IPS-18a (cell line): Measurements from ENCODE around the gene MINDY3.
"Not testable (repeated sequence)": the region's sequence is repeated elsewhere in the genome, so short reads cannot be mapped to it uniquely, and the experiment has no call there.

Experiments
- H3K27ac ChIP-seq: one replicate; pipeline ENCODE4 v1.5.1; 2013; ENCODE audit warnings: low read length
- H3K27me3 ChIP-seq: one replicate; pipeline ENCODE4 v1.6.1; 2013; ENCODE audit warnings: mild to moderate bottlenecking, low read length; ENCODE audit not compliant: control insufficient read depth, insufficient read depth
- H3K36me3 ChIP-seq: one replicate; pipeline ENCODE4 v1.6.1; 2013; ENCODE audit warnings: low read depth, low read length; ENCODE audit not compliant: control insufficient read depth
- H3K4me1 ChIP-seq: one replicate; pipeline ENCODE4 v1.6.1; 2013; ENCODE audit warnings: low read depth, low read length; ENCODE audit not compliant: control insufficient read depth
- H3K4me3 ChIP-seq: one replicate; pipeline ENCODE4 v1.5.1; 2013; ENCODE audit warnings: low read length
- H3K9ac ChIP-seq: one replicate; pipeline ENCODE4 v1.6.1; 2013; ENCODE audit warnings: mild to moderate bottlenecking, low read length, moderate library complexity
- H3K9me3 ChIP-seq: one replicate; pipeline ENCODE4 v1.6.1; 2013; ENCODE audit warnings: low read depth, low read length; ENCODE audit not compliant: control insufficient read depth

Gene MINDY3

GRCh38 chr10:15761224-15761623 lies 99.1 kb downstream of the MINDY3 start:
- not testable (repeated sequence) for H3K4me3 ChIP-seq, H3K9ac ChIP-seq, H3K27me3 ChIP-seq, H3K27ac ChIP-seq, H3K4me1 ChIP-seq, H3K36me3 ChIP-seq, H3K9me3 ChIP-seq

GRCh38 chr10:15760681-15761080 lies 99.6 kb downstream of the MINDY3 start:
- no peak overlapping the region for H3K4me3 ChIP-seq
- H3K27ac ChIP-seq, result no peak overlapping the region
- no peaks in the 10 kb centered on the region for H3K4me1 ChIP-seq
- no peaks in the 10 kb centered on the region for H3K9me3 ChIP-seq
- no peaks in the 10 kb centered on the region for H3K27me3 ChIP-seq
- no peaks in the 10 kb centered on the region for H3K36me3 ChIP-seq
- no peak overlapping the region for H3K9ac ChIP-seq

- H3K27me3 ChIP-seq, result no peaks in the 10 kb centered on the region
- no peak overlapping the region for H3K4me3 ChIP-seq
- H3K9ac ChIP-seq, result no peak overlapping the region
Measured at GRCh38 chr10:15759265-15759664, 101.0 kb downstream of the MINDY3 start.

GRCh38 chr10:15758618-15759017 lies 101.7 kb downstream of the MINDY3 start:
- Histone ChIP-seq H3K9me3 (no peaks in the 10 kb centered on the region), H3K27me3 (no peaks in the 10 kb centered on the region), H3K36me3 (no peaks in the 10 kb centered on the region), H3K4me1 (no peaks in the 10 kb centered on the region), H3K27ac (no peak overlapping the region), H3K4me3 (no peak overlapping the region), H3K9ac (no peak overlapping the region)

More at GRCh38 chr10:15759265-15759664, 101.0 kb downstream of the MINDY3 start:
- Histone ChIP-seq H3K4me1 (no peaks in the 10 kb centered on the region), H3K9me3 (no peaks in the 10 kb centered on the region), H3K36me3 (no peaks in the 10 kb centered on the region), H3K27ac (no peak overlapping the region)

- no peaks in the 10 kb centered on the region for H3K27me3 ChIP-seq
- H3K9ac ChIP-seq, result no peak overlapping the region
- no peak overlapping the region for H3K27ac ChIP-seq
- no peak overlapping the region for H3K4me3 ChIP-seq
- H3K9me3 ChIP-seq, result no peaks in the 10 kb centered on the region
- no peaks in the 10 kb centered on the region for H3K36me3 ChIP-seq
- no peaks in the 10 kb centered on the region for H3K4me1 ChIP-seq
Measured at GRCh38 chr10:15754937-15755336, 105.4 kb downstream of the MINDY3 start.

- Histone ChIP-seq H3K27ac (no peak overlapping the region), H3K27me3 (no peaks in the 10 kb centered on the region), H3K4me3 (no peak overlapping the region), H3K36me3 (no peaks in the 10 kb centered on the region), H3K4me1 (no peaks in the 10 kb centered on the region), H3K9ac (no peak overlapping the region), H3K9me3 (no peaks in the 10 kb centered on the region)
Measured at GRCh38 chr10:15751046-15751445, 109.3 kb downstream of the MINDY3 start.

GRCh38 chr10:15748126-15748525 lies 112.2 kb downstream of the MINDY3 start:
- H3K4me1 ChIP-seq, result no peaks in the 10 kb centered on the region
- H3K36me3 ChIP-seq, result no peaks in the 10 kb centered on the region
- no peaks in the 10 kb centered on the region for H3K9me3 ChIP-seq
- no peak overlapping the region for H3K27ac ChIP-seq
- H3K27me3 ChIP-seq, result no peaks in the 10 kb centered on the region
- H3K4me3 ChIP-seq, result no peak overlapping the region
- no peak overlapping the region for H3K9ac ChIP-seq

GRCh38 chr10:15747632-15748031 lies 112.7 kb downstream of the MINDY3 start:
- Histone ChIP-seq H3K4me1 (no peaks in the 10 kb centered on the region), H3K9me3 (no peaks in the 10 kb centered on the region), H3K36me3 (no peaks in the 10 kb centered on the region), H3K27me3 (no peaks in the 10 kb centered on the region), H3K27ac (no peak overlapping the region), H3K9ac (no peak overlapping the region), H3K4me3 (no peak overlapping the region)

- no peak overlapping the region for H3K4me3 ChIP-seq
- H3K27ac ChIP-seq, result no peak overlapping the region
- no peaks in the 10 kb centered on the region for H3K36me3 ChIP-seq
- H3K27me3 ChIP-seq, result no peaks in the 10 kb centered on the region
- H3K9me3 ChIP-seq, result no peaks in the 10 kb centered on the region
- no peaks in the 10 kb centered on the region for H3K4me1 ChIP-seq
- no peak overlapping the region for H3K9ac ChIP-seq
Measured at GRCh38 chr10:15745751-15746150, 114.6 kb downstream of the MINDY3 start.

- Histone ChIP-seq H3K9ac (no peak overlapping the region), H3K27ac (no peak overlapping the region), H3K27me3 (no peaks in the 10 kb centered on the region), H3K36me3 (no peaks in the 10 kb centered on the region), H3K4me3 (no peak overlapping the region), H3K9me3 (no peaks in the 10 kb centered on the region), H3K4me1 (no peaks in the 10 kb centered on the region)
Measured at GRCh38 chr10:15744217-15744865, 116.0 kb downstream of the MINDY3 start.

- Histone ChIP-seq H3K9me3 (no peaks in the 10 kb centered on the region), H3K36me3 (no peaks in the 10 kb centered on the region), H3K9ac (no peak overlapping the region), H3K27ac (no peak overlapping the region), H3K4me3 (no peak overlapping the region), H3K27me3 (no peaks in the 10 kb centered on the region), H3K4me1 (no peaks in the 10 kb centered on the region)
Measured at GRCh38 chr10:15743443-15743842, 116.9 kb downstream of the MINDY3 start.

- no peak overlapping the region for H3K9ac ChIP-seq
- H3K4me1 ChIP-seq, result no peaks in the 10 kb centered on the region
- no peaks in the 10 kb centered on the region for H3K27me3 ChIP-seq
- H3K36me3 ChIP-seq, result no peaks in the 10 kb centered on the region
- H3K4me3 ChIP-seq, result no peak overlapping the region
- H3K9me3 ChIP-seq, result no peaks in the 10 kb centered on the region
- H3K27ac ChIP-seq, result no peak overlapping the region
Measured at GRCh38 chr10:15742836-15743235, 117.5 kb downstream of the MINDY3 start.
